Anterior cingulate cortex (tissue), 58 donors: Measurements from ENCODE around the gene KCTD17.

ENCODE experiments used
- DNase-seq, 58 donors: peaks; one replicate each; lab custom pipeline; 2025; lab: John Stamatoyannopoulos, UW

Gene KCTD17

GRCh38 chr22:37072673-37073072 lies 21.1 kb downstream of the KCTD17 start:
- no peak for DNase-seq

- no peak for DNase-seq
Observed at GRCh38 chr22:37074537-37074936, 23.0 kb downstream of the KCTD17 start.

GRCh38 chr22:37075046-37075445 lies 23.5 kb downstream of the KCTD17 start:
- DNase-seq: no peak

GRCh38 chr22:37075822-37076433 lies 24.4 kb downstream of the KCTD17 start:
- no peak for DNase-seq

GRCh38 chr22:37077802-37078448 lies 26.4 kb downstream of the KCTD17 start:
- DNase-seq: peak in 21 of 58 donors; percentile 5 to 58 (median 16)

GRCh38 chr22:37079158-37079557 lies 27.6 kb downstream of the KCTD17 start:
- DNase-seq: no peak

- peak in 1 of 58 donors; percentile 11 for DNase-seq
Observed at GRCh38 chr22:37079668-37080171, 28.2 kb downstream of the KCTD17 start.

- DNase-seq: no peak
Observed at GRCh38 chr22:37080438-37080837, 28.9 kb downstream of the KCTD17 start.

GRCh38 chr22:37080838-37081237 lies 29.3 kb downstream of the KCTD17 start:
- no peak for DNase-seq

- DNase-seq: no peak
Observed at GRCh38 chr22:37082251-37082873, 30.8 kb downstream of the KCTD17 start.

- no peak for DNase-seq
Observed at GRCh38 chr22:37083914-37084313, 32.4 kb downstream of the KCTD17 start.

- DNase-seq: no peak
Observed at GRCh38 chr22:37084385-37084784, 32.8 kb downstream of the KCTD17 start.

- no peak for DNase-seq
Observed at GRCh38 chr22:37086184-37086583, 34.6 kb downstream of the KCTD17 start.

- DNase-seq: no peak
Observed at GRCh38 chr22:37088108-37088605, 36.6 kb downstream of the KCTD17 start.

- no peak for DNase-seq
Observed at GRCh38 chr22:37088750-37089408, 37.3 kb downstream of the KCTD17 start.

- DNase-seq: no peak
Observed at GRCh38 chr22:37089434-37089833, 37.9 kb downstream of the KCTD17 start.

GRCh38 chr22:37090920-37091695 lies 39.6 kb downstream of the KCTD17 start:
- DNase-seq: no peak

GRCh38 chr22:37091994-37092393 lies 40.5 kb downstream of the KCTD17 start:
- no peak for DNase-seq

- DNase-seq: no peak
Observed at GRCh38 chr22:37092997-37093396, 41.5 kb downstream of the KCTD17 start.

GRCh38 chr22:37094239-37094638 lies 42.7 kb downstream of the KCTD17 start:
- no peak for DNase-seq
